NCI-H510A (cell line): ENCODE results near the gene TSPEAR.

ENCODE experiments used
- DNase-seq: peaks from one replicate; lab custom pipeline; 2025; lab: John Stamatoyannopoulos, UW

The TSPEAR gene

DNA sequence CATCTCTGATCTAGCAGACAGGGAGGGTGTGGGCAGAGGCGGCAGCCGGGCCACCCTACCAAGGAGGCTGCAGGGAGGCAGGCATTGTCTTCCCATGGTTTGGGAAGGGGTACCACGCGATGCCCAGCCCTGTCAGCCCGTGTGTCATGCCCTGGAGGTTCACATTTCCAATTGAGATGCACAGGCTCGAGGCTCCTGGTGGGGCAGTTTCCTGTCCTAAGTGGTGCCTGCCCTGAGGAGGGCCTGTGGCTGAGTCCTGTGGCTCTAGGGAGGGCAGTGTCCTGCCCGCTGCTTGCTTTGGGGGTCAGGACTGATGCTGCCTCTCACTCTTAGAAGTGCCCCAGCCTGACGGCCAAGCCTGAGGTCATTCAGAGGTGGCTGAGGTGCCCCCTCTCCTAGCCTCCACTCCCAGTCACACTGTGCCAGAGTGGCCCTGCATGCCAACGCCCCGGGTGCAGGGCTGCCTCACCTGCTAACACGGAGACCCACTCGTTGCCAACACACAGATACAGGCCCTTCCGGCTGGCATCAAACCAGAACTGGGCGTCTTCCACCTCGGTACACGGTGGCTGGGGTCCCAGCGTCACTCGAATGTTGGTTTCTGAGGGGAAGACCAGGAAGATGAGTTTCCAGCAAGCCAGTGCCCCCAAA is 183.3 kb downstream of the TSPEAR start:
- no peak for DNase-seq

DNA sequence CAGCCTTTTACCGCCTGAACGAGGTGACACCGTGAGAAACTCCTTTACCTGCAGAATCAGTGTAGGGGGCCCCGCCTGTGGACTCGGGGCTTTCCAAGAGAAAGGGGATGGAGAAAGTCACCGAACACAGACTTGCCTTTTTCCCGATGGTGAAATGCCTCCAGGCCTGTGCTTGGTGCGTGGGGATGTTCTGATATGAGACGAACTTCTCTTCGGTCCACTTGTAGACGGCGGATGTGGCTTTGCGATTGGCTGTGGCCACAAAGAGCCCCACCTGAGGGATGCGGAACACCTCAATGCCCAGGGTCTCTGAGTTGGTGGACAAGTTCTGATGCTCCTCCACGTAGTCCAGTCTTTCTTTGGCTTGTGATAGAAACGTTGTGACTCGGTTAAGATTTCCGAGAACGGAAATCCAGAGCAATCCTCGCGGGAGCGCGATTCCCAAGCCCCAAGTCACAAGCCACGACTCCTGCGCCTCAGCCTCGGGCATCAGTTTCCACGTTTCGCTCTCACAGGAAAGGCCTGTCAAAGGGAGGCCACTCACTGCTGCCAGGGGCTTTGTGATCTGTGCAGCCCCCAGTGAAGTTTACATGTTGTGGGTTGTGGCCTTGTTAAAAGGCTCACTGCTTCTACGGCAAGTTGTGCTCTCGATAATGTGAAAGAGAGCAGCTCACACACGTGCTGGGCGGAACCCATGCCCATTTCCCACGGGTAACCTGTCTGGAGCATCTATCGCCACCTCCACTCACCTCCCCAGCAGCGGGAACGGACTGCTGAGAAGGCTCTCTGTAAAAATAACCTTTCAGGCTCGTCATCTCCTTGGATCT is 184.0 kb downstream of the TSPEAR start:
- no peak for DNase-seq

DNA sequence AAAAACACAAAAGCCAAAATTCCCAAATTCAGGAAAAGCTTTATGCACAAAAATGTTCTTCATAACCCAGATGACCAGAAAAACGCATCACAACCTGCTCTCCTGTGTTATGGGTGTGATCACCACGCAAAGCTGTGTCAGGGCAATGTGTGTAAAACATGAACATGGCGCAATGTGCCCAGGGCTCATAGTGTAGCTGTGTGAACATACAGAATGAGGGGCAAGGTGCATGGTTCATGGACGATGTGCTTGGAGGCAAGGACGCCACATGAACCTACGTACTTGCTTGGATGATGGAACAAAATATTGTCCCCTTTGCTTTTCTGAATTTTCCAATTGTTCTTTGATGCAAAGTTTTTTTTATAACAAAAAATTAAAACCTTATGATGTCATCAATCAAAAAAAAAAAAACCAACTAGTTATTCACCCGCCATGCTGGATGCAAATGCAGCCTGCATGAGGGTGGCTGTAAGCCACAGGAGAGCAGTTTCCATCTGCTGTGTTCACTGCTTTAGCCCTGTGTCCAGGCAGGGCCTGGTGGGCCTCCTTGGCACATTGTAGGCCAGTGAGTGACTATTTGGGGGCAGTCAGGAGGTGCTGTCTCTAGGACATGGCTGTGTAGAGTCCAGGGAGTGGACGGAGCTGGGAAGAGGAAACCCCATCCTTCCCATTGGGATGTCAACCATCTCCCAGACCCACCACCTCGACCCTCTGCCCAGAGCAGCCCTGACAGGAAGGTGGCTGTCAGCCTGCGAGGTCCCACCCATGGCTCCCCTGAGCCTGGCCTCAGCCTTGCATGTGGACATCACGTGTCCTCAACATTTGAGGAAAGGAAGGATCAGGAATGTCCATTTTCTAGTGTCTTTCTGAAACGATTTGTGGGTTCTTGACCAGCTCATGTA is 185.0 kb downstream of the TSPEAR start:
- DNase-seq, result no peak

DNA sequence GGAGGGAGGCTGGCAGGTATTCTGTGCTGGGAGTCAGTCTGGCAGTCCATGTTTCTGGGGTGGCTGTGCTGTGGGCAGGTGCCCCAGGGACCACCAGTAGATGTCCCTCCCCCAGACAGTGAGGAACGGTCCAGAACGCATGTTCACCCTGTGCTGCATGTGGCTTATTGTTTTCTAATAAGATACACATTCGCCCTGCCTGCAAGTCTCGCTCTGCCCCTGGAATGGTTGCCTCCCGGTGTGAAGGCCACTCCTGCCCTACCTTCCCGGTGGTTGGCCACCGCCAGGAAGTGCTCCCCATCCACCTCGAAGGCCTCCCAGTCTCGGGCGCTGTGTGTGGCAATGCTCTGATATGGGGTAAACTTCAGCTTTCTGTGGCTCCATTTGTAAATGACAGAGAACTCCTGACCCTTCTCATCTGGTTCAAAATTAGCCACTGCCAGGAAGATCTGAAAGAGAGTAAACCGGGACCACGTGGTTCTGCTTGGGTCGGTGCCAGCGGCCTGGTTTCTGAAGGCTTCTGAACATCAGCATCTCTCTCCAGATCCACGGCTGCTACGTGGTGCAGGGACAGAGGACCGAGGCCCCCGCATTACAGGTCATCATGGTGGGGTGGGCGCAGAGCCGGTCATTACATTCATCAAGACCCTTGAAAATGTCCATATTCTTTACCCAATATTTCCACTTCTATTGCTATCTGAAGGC is 185.8 kb downstream of the TSPEAR start:
- no peak for DNase-seq

DNA sequence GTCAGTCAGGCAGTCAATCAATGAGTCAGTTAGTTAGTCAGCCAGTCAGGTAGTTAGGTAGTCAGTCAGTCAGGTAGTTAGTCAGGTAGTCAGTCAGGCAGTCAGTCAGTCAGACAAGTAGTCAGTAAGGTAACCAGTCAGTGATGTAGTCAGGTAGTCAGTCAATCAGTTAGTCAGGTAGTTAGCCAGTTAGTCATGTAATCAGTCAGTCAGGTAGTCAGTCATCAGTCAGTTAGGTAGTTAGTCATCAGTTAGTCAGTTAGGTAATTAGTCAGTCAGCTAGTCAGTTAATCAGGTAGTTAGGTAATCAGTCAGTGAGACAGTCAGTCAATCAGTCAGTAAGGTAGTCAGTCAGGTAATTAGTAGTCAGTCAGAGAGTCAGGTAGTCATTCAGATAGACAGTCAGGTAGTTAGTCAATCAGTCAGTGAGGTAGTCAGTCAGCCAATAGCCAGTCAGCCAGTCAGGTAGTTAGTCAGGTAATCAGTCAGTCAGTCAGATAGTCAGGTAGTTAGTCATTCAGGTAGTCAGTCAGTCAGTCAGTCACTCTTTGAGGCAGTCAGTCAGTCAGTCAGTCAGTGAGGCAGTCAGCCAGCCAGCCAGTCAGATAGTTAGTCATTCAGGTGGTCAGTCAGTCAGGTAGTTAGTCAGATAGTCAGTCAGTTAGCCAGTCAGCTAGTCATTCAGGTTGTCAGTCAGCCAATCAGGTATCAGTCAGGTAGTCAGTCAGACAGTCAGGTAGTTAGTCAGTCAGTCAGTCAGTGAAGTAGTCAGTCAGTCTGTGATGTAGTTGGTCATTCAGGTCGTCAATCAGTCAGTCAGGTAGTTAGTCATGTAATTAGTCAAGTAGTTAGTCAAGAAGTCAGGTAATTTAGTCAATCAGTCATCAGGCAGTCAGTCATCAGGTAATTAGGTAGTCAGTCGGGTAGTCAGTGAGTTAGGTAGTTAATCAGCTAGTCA is 186.7 kb downstream of the TSPEAR start:
- no peak for DNase-seq

DNA sequence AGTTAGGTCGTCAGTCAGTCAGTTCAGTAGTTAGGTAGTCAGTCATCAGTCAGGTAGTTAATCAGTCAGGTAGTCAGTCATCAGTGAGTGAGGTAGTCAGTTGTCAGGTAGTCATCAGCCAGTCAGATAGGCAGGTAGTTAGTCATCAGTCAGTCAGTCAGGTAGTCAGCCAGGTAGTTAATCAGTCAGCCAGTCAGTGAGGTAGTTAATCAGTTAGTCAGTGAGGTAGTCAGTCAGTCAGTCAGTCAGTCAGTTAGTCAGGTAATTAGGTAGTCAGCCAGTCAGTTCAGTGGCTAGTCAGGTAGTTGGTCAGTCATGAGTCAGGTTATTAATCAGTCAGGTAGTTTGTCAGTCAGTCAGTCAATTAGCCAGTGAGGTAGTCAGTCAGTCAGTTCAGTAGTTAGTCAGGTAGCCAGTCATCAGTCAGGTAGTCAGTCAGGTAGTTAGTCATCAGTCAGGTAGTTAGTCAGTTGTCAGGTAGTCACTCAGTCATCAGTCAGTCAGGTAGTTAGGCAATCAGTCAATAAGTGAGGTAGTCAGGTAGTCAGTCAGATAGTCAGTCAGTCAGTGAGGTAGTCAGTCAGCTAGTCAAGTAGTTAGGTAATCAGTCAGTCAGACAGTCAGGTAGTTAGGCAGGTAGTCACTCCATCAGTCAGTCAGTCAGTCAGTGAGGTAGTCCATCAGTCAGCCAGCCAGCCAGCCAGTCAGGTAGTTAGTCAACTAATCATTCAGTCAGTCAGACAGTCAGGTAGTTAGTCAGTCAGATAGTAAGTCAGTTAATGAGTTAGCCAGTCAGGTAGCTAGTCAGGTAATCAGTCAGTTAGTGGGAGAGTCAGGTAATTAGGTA is 187.6 kb downstream of the TSPEAR start:
- DNase-seq, result no peak

DNA sequence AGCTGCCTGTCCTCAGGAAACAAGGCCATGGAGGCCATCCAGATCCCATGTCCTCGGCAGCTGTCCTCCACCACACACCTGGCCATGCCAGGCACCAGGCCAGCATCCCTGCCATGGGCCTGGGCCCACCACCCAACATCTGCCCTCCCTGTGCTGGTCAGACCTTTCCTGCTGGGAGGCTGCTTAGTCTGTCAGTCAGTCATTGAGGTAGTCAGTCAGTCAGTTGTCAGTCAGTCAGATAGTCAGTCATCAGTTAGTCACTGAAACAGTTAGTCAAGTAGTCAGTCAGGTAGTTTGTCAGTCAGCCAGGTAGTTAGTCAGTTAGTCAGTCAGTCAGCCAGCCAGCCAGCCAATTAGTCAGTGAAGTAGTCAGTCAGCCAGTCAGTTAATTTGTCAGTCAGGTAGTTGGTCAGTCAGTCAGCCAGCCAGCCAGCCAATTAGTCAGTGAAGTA is 188.6 kb downstream of the TSPEAR start:
- DNase-seq, result no peak

DNA sequence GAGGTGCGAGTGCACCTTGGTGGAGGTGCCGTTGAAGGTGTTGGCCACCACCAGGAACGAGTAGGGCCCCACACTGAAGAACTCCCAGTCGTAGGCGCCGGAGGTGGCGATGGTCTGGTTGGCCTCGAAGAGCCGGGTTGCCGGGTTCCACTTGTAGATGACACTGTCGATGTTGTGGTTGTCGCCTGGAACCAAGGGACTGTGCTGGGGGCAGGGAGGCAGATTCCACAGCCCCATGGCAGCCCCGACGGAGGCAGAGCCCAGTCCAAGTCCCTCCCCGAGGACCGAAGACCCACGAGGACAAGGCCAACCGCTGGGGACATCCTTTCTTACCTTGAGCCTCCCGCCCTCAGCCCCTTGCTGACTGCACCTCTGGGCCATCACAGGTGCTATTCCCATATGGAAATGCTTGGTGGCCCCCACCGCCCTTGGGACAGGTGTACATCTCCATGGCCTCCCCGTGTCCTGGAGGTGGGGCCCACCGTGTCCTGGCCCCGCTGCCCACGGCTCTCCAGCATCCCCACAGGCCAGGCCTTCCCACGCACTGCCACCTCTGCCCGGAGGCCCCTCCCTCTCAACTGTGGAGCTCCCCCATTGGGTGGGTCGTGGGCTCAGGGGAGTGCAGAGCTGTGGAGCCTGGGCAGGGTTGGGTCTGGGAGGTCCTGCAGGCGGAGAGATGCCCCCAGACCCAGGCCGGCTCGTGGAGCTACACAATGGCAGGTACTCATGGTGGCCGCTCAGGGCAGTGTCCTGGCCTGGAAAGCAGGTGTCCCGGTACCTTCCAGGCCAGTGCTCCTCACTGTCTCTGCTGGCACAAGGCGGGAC is 189.2 kb downstream of the TSPEAR start:
- no peak for DNase-seq

DNA sequence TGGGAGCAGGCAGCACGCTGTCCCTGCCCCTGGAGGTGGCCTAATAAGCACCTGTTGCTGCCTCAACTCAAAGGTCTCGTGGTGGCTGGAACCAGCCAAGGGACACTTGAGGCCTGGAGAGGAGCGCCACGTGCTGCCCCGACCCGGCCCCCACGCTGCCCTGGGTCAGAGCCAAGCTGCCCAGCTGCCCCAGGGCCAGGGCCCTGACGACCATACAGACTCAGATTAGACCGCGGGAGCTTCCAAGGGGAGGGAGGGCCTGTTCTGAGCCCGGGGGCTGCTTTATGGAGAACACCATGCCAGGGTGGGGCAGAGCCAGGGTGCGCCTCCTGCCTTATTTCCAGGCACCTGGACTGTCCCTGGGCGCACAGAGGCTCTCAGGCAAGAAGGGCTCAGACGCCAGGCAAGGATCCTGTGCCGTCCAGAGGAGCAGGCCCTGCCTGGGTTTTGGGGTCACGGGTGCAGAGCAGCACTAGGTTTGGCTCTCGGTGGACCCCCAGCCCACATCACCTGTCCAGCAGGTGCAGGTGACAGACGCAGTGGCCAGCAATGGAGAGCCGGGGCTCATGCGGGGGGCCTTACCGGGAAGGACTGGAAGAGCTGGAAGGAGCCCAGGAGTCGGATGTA is 190.0 kb downstream of the TSPEAR start:
- no peak for DNase-seq

DNA sequence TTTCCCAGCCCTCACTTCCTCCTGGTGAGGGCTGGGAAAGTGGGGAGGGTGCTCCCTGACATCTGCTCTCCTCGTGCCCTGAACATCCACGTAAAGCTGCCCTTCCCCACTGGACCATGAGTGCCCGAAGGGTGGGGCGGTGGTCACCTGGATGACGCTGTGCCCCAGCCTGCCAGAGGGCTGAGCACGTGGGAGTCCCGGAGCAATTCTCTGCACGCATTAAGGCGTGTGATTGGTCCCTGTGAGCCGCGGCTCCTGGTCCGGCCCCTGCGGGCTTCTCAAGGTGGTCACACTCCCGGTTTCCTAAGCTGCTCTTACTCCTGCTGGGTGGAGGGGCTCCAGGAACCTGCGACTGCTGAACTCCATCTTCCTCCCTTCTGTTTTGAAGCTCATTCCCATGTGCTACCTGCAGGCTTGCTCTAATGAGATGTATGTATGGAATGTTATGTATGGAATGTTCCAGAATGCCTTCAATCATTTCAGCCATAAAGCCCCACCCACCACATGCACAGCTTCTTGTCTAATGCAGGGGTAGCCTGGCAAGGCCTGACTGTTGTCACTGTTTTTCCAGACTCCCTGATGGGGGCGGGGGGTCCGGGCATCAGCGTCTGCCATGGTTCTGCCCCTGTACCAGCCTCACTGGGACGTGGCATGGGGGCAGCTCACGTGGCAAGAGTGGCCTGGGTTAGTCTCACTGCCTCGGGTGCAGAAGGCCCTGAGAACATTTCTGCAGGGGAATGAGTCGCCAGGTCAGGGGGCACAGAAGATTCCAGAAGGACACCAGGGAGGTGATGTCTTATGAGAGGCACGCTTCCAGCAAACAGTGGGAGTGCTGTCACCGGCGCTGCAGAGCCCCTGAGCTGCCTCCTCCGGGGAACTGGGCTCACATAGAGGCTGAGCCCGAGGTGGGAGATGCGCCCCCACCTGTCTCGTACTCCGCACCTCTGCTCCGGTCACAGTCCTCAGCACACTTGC is 190.8 kb downstream of the TSPEAR start:
- DNase-seq, result no peak

DNA sequence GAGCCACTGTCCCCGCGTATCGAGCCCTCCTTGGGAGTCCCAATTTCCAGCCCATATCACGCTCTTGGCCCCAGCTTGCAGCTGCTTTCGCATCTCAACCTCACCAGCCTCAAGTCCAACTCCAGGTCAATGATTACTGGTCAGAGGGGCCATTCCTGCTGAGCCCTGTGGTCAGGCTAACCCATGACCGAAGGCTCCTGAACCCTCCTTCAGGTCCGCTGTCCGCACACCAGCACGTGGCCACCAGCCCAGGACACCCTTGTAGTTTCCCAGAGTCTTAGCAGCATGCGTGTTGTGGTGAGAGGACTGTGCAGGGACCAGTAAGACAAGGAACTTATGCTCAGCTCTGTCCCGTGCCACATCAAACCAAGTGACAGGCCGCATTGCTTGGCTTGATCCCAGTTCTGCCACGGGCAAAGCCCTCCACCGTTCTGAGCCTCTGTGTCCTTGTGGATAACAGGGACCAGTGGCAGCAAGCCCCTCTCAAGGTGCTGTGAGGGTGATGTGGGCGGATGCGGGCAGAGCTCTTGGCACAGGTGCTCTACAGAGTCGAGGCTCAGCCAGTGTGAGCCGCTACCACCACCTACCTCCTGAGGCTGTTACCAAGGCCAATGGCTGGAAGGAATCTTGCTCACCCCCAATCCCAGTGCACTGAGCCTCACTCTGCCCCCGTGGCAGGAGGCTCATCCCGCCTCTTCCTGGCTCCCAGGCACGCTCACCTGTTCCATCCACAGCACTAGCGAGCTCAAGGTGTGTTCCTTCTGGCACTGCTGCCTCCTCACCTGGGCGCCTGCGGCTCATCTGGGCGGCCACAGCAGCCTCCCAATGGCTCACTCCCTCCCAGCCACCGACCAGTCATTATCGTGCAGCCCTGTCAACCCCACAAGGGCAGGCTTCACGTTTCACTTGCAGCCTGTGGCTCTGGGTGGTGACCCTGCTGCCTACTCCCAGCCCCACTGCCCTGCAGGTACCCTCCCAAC is 191.7 kb downstream of the TSPEAR start:
- DNase-seq, result no peak

DNA sequence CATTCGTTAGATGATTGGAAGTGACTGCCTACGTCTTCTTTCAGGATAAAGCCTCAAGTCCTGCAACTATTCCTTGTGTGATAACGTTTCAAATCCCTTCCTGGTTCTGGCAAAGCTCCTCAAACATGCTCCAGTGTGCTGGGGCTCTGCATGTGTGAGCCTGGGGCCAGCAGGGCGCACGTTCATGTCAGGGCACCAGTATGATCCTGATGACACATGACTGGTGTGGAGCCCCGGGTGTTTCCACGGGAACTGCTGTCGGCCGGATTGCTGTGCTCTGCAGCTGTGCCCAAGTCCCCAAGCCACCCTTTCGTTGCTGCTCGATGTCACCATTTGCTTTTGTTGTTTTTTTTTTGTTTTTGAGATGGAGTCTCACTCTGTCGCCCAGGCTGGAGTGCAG is 192.7 kb downstream of the TSPEAR start:
- DNase-seq, result no peak

DNA sequence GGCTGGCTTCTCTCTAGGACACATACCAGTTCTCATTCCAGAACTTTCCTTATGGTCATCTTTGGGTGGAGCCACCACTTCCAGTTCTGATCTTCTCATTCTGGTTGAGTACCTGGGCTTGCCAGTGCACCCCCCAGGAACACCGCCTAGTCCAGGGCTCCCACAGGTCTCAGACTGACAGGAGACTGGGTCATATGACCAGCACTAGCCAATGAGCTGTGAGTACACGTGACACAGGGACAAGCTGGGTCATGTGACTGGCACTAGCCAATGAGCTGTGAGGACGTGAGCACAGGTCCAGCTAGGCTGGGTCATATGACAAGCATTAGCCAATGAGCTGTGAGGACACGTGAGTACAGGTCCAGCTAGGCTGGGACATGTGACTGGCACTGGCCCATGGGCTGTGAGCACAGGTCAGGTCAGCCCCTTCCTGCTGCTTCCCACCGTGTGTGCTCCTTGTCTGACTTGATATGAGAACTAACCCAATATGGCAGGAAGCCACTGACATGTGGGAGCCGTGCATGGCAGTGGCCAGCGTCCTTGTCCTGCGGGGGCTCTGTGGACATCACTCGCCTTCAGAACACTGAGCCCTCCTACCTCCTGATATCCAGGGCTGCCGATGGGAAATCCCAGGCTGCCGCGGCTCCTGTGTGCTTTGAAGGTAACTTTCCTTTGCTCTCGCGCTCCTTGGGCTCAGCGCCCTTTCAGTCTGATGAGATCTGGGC is 194.0 kb downstream of the TSPEAR start:
- no peak for DNase-seq

DNA sequence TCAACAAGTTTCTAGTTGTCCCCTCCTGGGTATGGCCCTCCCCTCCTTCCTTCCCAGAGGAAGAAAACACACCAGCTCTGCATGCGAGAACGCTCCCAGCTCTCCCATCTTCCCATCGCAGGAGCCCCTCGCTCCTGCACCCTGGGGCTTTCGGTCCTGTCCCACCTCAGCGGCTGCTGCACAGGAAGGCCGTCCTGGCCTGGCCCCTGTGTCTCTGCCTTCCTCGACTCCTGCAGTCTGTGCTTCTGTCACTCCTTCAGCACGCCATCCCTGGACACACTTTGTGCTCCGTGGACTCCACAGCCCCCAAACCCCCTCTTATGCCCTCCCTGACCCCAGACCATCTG is 194.6 kb downstream of the TSPEAR start:
- no peak for DNase-seq

DNA sequence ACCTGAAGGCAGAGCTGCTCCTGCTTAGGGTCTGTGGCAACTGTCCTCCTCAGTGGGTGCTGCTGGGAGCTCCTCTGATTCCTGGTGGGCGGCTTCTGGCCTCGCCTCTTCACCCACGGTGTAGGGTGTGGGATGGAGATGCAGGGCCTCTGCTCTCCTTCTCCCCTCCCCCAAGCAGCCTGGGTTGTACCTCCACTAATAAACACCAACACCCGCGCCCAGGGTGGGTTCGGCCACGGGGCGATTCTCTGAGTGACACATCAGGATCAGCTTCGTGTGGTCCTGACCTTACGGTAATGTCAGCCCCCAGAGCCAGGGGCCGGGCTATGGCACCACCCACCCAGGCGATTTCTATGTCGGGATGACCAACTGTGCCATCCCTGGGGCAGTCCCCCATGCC is 195.0 kb downstream of the TSPEAR start:
- DNase-seq, result no peak
